T-helper 9 cell (primary cell): ENCODE data around the gene EFHB.
"Not testable (repeated sequence)": the region's sequence is repeated elsewhere in the genome, so short reads cannot be mapped to it uniquely, and the experiment has no call there.

Experiments used
- DNase-seq: peaks from one replicate; pipeline ENCODE4 v3.0.0-alpha.2; 2020

EFHB gene

GRCh38 chr3:19931180-19931692, 2.8 kb downstream of the EFHB start:
- no peak for DNase-seq

- no peak for DNase-seq
Measured at GRCh38 chr3:19920401-19921080, 13.5 kb downstream of the EFHB start.

- DNase-seq, result no peak
Measured at GRCh38 chr3:19917167-19917566, 16.9 kb downstream of the EFHB start.

DNA sequence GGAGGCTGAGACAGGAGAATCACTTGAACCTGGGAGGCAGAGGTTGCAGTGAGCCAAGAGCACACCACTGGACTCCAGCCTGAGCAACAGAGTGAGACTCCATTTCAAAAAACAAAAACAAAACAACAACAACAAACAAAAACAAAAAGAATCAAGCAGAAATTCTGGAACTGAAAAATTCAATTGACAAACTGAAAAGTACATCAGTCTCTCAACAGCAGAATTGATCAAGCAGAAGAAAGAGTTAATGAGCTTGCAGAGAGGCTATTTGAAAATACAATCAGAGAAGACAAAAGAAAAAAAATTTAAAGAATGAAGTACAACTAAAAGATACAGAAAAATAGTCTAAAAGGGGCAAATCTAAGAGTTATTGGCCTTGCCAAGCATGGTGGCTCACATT, 22.6 kb downstream of the EFHB start:
- DNase-seq, result no peak

- no peak for DNase-seq
Measured at GRCh38 chr3:19907523-19907922, 26.5 kb downstream of the EFHB start.

DNA sequence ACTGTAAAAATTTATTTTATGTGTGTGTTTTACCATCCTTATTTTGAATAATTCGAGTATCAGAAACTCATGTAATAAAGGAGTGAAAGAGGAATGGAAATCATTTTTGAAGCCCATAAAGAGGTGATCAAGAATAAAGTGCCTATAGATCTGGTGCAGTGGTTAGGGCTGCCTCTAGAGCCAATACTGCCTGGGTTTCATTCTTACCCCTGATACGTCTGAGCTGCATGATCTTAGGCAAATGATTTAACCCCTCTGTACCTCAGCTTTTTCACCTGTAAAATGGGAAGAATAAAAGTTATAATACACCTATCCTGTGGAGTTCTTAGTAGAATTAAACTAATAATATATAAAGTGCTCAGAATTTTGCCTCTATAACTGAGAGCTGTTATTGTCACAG, 30.4 kb downstream of the EFHB start:
- no peak for DNase-seq

DNA sequence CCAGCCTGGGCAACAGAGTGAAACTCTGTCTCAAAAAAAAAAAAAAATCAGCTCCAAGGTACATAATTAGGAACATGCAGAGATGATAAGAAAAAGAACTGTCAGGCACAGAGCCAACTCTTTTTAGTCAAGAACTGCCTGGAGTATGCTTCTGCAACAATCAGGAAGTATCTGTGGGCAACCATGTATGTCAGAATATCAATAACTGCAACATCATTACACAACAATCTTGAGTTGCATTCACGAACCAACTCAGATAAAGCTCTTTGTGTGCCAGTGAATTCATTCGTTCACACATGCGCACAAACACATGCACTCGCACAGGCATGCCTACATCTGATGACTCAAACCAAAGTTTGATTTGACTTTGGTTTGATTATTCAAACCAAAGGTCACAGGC, 32.1 kb downstream of the EFHB start:
- DNase-seq, result no peak

GRCh38 chr3:19901337-19901736, 32.7 kb downstream of the EFHB start:
- no peak for DNase-seq

DNA sequence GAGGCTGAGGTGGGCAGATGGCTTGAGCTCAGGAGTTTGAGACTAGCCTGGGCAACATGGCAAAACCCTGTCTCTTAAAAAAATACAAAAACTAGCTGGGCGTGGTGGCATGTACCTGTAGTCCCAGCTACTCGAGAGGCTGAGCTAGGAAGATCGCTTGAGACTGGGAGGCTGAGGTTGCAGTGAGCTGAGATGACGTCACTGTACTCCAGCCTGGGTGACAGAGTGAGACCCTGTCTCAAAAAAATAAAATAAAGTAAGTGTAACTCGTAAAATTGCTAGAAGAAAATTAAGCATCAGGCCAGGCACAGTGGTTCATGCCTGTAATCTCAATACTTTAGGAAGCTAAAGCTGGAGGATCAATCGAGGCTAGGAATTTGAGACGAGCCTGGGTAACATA, 34.2 kb downstream of the EFHB start:
- DNase-seq, result not testable (repeated sequence)

DNA sequence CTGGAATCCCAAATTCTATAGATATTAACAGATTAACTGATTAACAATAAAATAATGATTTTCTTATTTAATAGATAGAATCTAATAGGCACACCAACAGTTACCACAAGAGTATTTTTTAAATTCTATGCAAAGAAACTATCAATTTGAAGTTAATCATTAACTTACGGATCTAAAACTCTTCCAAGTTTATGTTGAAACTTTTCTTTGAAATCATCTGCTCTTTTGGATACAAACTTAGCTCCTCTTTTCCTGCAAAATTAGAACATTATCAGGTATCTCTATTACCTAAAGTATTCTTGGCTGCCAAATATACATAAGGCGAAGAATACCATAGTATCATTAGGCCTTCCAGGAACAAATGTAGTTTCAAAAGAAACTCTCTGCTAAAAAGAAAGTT, 34.8 kb downstream of the EFHB start:
- no peak for DNase-seq

GRCh38 chr3:19898721-19899120, 35.3 kb downstream of the EFHB start:
- no peak for DNase-seq

DNA sequence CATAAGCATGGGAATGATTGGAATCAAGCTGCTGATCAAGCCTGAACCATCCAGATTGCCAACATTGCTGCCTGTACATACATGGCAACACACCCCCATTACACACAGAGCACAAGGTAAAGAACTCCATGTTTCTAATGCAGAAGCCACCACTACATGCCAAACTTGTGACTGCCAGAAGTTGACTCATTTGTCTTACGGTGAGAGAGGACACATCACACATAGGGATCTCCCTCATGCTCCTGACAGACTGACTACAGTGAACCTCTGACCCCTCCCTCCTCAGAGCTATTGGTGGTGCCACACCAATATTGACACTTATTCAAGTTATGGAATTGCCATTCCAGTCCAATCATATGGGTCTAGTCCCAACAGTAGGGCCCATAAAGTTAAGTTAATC, 42.3 kb downstream of the EFHB start:
- DNase-seq, result no peak

- DNase-seq, result no peak
Measured at GRCh38 chr3:19888428-19889152, 45.4 kb downstream of the EFHB start.

GRCh38 chr3:19887122-19887521, 46.9 kb downstream of the EFHB start:
- DNase-seq, result not testable (repeated sequence)

GRCh38 chr3:19886404-19886803, 47.6 kb downstream of the EFHB start:
- DNase-seq, result no peak

DNA sequence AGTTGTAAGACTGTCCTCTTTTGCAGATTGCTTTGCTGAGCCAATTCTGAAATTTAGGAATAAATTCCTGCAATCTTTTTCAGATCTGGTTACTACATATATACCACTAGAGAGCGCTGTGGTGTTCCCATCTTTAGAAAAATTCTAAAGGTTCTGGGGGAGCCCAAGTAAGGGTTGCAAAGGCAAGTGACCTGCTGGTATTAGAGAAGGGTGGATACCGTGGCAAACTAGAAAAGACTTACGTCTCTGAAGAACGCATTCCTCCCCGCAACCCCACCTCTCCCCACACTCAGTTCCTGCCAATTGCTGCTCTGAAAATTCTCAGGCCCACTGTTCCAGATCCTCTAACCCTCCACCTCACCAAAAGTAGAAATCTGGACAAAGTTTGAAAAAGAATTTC, 48.5 kb downstream of the EFHB start:
- DNase-seq, result no peak

DNA sequence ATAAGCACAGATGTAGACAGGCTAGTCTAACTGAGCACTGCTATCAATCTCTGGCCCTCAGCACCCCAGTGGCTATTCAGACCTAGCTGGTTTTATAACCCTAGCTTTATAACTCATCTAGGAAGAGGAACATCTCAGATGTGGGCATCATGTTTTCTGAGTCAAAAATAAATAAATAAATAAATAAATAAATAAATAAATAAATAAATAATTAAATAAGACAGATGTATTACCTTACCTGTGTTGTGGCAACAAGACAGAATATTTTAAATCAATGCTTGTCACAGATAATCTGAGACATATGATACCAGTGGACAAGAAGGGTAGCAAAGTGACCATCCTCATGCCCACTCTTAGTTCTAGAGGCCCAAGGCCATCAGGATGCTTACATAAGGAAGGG, 52.2 kb downstream of the EFHB start:
- no peak for DNase-seq

- no peak for DNase-seq
Measured at GRCh38 chr3:19881036-19881435, 53.0 kb downstream of the EFHB start.

DNA sequence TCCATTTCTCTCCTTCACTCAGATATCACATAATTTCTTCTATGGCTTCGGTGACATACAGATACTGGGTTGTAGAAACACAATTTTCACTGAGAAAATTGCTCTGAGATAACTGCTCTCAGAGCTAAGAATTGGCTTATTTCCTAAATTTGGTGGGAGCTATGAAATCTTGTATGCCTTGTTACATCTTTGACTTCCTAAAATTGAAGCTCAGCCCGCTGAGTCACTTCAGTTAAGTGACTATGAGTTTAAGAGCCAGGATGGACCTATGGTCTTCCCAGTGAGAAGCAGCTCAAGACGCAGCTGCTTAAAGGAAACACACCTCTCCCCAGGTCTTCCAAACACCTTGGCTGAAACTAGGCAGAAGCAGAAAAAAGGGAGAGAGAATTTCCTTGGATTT, 56.4 kb downstream of the EFHB start:
- DNase-seq, result no peak

GRCh38 chr3:19866751-19867347, 67.2 kb downstream of the EFHB start:
- no peak for DNase-seq

DNA sequence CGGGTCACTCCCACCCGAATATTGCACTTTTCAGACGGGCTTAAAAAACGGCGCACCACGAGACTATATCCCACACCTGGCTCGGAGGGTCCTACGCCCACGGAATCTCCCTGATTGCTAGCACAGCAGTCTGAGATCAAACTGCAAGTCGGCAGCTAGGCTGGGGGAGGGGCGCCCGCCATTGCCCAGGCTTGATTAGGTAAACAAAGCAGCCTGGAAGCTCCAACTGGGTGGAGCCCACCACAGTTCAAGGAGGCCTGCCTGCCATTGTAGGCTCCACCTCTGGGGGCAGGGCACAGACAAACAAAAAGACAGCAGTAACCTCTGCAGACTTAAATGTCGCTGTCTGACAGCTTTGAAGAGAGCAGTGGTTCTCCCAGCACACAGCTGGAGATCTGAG, 78.7 kb downstream of the EFHB start:
- DNase-seq, result not testable (repeated sequence)

GRCh38 chr3:19846609-19847008, 87.4 kb downstream of the EFHB start:
- DNase-seq, result not testable (repeated sequence)
